Spleen (tissue), 7 donors: Measurements from ENCODE around the gene UBR4.

ENCODE experiments used
- POLR2AphosphoS5 ChIP-seq, 3 donors: sonication (generic); formaldehyde crosslinking; IDR thresholded peaks; one replicate each; pipeline ENCODE4 v1.5.1; 2017; ENCODE audit warnings: antibody characterized with exemption in 3 of 3
- TF ChIP-seq, protein P1 (sequence below), 11 experiments: fragments of 200-600 bp in 7 of 11; fragments of 450-650 bp in 4 of 11; sonication (generic) in 4 of 11; IDR thresholded peaks in 8 of 11; conservative IDR thresholded peaks in 3 of 11; 1 replicate in 7 of 11; 2 replicates in 4 of 11; pipeline versions ENCODE4 v1.4.0 to v1.8.0; 2016 to 2021; ENCODE audit warnings: antibody characterized with exemption in 11 of 11, inconsistent platforms in 4 of 11, mild to moderate bottlenecking in 1 of 11
- donor health status: DM: no; HTN: no; CAD: no; lungs with moderate emphysema.
- donor health status: DM: no; HTN: no; CAD: no.
- donor health status: DM: no; HTN: no; CAD: no.

DNA sequence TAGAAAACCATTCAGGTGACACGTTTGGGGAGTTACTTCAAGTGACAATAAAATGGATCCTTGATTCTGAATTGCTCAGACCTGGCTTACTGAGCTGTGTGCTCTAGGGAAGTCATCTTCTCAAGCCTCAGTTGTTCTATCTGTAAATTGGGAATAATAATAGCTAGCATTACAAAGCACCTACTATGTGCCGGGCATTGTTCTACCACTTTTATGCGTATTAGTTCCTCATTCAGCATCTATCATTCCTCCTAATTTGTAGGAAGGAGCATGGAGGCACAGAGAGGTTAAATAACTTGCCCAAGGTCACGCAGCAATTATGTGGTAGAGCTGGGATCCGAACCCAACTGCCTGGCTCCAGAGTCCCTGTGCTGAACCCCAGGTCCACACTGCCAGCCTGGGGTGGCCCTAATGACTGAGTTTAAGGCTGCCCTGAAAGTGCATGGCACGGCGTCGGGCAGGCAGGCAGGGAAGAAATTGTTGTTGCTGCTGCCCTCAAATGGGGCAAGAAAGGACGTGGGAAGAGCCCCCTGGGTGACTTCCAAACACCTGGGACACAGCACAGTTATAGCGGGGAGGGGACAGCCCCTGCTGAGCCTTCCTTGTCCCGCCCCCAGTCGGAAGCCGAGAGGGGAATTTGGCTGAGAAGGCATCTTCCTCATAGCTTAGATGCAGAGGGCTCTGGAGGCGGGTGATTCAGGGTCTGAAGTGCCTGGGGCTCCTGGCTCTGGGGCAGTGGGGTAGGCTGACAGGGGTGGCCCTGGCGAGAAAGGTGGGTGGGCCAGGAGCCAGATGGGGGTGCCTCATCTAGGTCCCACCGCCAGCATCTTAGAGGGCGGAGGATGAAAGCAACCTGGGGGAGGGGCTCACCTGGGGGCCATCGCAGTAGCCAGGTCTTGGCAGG is 167.1 kb downstream of the UBR4 start:
- TF ChIP-seq, protein P1, sequence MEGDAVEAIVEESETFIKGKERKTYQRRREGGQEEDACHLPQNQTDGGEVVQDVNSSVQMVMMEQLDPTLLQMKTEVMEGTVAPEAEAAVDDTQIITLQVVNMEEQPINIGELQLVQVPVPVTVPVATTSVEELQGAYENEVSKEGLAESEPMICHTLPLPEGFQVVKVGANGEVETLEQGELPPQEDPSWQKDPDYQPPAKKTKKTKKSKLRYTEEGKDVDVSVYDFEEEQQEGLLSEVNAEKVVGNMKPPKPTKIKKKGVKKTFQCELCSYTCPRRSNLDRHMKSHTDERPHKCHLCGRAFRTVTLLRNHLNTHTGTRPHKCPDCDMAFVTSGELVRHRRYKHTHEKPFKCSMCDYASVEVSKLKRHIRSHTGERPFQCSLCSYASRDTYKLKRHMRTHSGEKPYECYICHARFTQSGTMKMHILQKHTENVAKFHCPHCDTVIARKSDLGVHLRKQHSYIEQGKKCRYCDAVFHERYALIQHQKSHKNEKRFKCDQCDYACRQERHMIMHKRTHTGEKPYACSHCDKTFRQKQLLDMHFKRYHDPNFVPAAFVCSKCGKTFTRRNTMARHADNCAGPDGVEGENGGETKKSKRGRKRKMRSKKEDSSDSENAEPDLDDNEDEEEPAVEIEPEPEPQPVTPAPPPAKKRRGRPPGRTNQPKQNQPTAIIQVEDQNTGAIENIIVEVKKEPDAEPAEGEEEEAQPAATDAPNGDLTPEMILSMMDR (IDR thresholded peaks at IDR 0.05 in 8 of 11, conservative IDR thresholded peaks at IDR 0.05 in 3 of 11), result no peak
- no peak for TF ChIP-seq POLR2AphosphoS5 (IDR thresholded peaks at IDR 0.05)
